ENCODE data around the gene EPHA5. TPM values are rescaled to one million over a fixed set of nuclear protein-coding genes. Genes with fewer than 3 reads are reported as not detected.

Gene EPHA5
- total and polyA plus RNA-seq, 7 donors = 0.15 to 0.71 (median 0.28) TPM; not detected in 2

- no peak overlapping the region for H3K27ac ChIP-seq
- H3K27me3 ChIP-seq = no peaks in the 10 kb centered on the region
- DNase-seq = no peak
- no peaks in the 10 kb centered on the region for H3K4me1 ChIP-seq
- intact Hi-C loops (cut with DNase I) = no loop called here
- no peak for TF ChIP-seq POLR2A (IDR thresholded peaks at IDR 0.05)
- no peak for TF ChIP-seq CTCF (IDR thresholded peaks at IDR 0.05)
- no peak for TF ChIP-seq POLR2AphosphoS5 (IDR thresholded peaks at IDR 0.05)
- TF ChIP-seq EP300 (IDR thresholded peaks at IDR 0.05) = no peak
- no peaks in the 10 kb centered on the region for H3K36me3 ChIP-seq
- H3K4me3 ChIP-seq = no peak overlapping the region
- no peaks in the 10 kb centered on the region for H3K9me3 ChIP-seq
- 41 to 61% methylated on average over 1 of the region's 1 CpG for WGBS, 2 donors
Measured at GRCh38 chr4:65467068-65467680, 203.1 kb downstream of the EPHA5 start.

GRCh38 chr4:65461781-65462180, 208.5 kb downstream of the EPHA5 start:
- H3K36me3 ChIP-seq = no peaks in the 10 kb centered on the region
- no peak overlapping the region for H3K4me3 ChIP-seq
- WGBS, 2 donors = 76 to 81% methylated on average over 4 of the region's 4 CpGs
- intact Hi-C loops (cut with DNase I) = no loop called here
- no peaks in the 10 kb centered on the region for H3K27me3 ChIP-seq
- H3K9me3 ChIP-seq = no peaks in the 10 kb centered on the region
- no peak for DNase-seq
- TF ChIP-seq POLR2AphosphoS5 (IDR thresholded peaks at IDR 0.05) (no peak), EP300 (IDR thresholded peaks at IDR 0.05) (no peak), CTCF (IDR thresholded peaks at IDR 0.05) (no peak), POLR2A (IDR thresholded peaks at IDR 0.05) (no peak)
- no peak overlapping the region for H3K27ac ChIP-seq
- no peaks in the 10 kb centered on the region for H3K4me1 ChIP-seq

- Histone ChIP-seq H3K27me3 (no peaks in the 10 kb centered on the region), H3K4me3 (no peak overlapping the region), H3K27ac (no peak overlapping the region), H3K9me3 (no peaks in the 10 kb centered on the region), H3K36me3 (no peaks in the 10 kb centered on the region), H3K4me1 (no peaks in the 10 kb centered on the region)
- intact Hi-C loops (cut with DNase I) = no loop called here
- no peak for TF ChIP-seq POLR2AphosphoS5 (IDR thresholded peaks at IDR 0.05)
- TF ChIP-seq CTCF (IDR thresholded peaks at IDR 0.05) = no peak
- TF ChIP-seq EP300 (IDR thresholded peaks at IDR 0.05) = no peak
- TF ChIP-seq POLR2A (IDR thresholded peaks at IDR 0.05) = no peak
- 71 to 81% methylated on average over 2 of the region's 2 CpGs for WGBS, 2 donors
- DNase-seq = no peak
Measured at GRCh38 chr4:65457011-65457410, 213.3 kb downstream of the EPHA5 start.

GRCh38 chr4:65456579-65456978, 213.7 kb downstream of the EPHA5 start:
- no peaks in the 10 kb centered on the region for H3K36me3 ChIP-seq
- no peak for TF ChIP-seq CTCF (IDR thresholded peaks at IDR 0.05)
- TF ChIP-seq POLR2A (IDR thresholded peaks at IDR 0.05) = no peak
- H3K27me3 ChIP-seq = no peaks in the 10 kb centered on the region
- no peak overlapping the region for H3K4me3 ChIP-seq
- no peaks in the 10 kb centered on the region for H3K4me1 ChIP-seq
- H3K9me3 ChIP-seq = no peaks in the 10 kb centered on the region
- no peak for DNase-seq
- intact Hi-C loops (cut with DNase I) = no loop called here
- H3K27ac ChIP-seq = no peak overlapping the region

- H3K36me3 ChIP-seq = no peaks in the 10 kb centered on the region
- H3K27ac ChIP-seq = no peak overlapping the region
- H3K9me3 ChIP-seq = no peaks in the 10 kb centered on the region
- intact Hi-C loops (cut with DNase I) = no loop called here
- no peaks in the 10 kb centered on the region for H3K4me1 ChIP-seq
- DNase-seq = no peak
- WGBS, 2 donors = 53 to 63% methylated on average over 3 of the region's 3 CpGs
- no peak overlapping the region for H3K4me3 ChIP-seq
- TF ChIP-seq POLR2AphosphoS5 (IDR thresholded peaks at IDR 0.05) (no peak), POLR2A (IDR thresholded peaks at IDR 0.05) (no peak), CTCF (IDR thresholded peaks at IDR 0.05) (no peak), EP300 (IDR thresholded peaks at IDR 0.05) (no peak)
- H3K27me3 ChIP-seq = no peaks in the 10 kb centered on the region
Measured at GRCh38 chr4:65453398-65453797, 216.9 kb downstream of the EPHA5 start.

Measured in sigmoid colon (tissue), 7 donors.